Body of pancreas (tissue), 4 donors: Measurements from ENCODE around the gene LRRC15.

Source experiments
- POLR2A ChIP-seq, 3 donors: fragments of 450-650 bp; IDR thresholded peaks; one replicate each; pipeline ENCODE4 v1.6.1; 2016; ENCODE audit warnings: antibody characterized with exemption in 3 of 3, mild to moderate bottlenecking in 2 of 3
- TF ChIP-seq, protein P1 (sequence below), 7 experiments: fragments of 450-650 bp in 4 of 7; fragments of 200-600 bp in 3 of 7; sonication (generic) in 3 of 7; IDR thresholded peaks; one replicate each; pipeline ENCODE4 v1.5.1; 2016 to 2019; ENCODE audit warnings: antibody characterized with exemption in 7 of 7

GRCh38 chr3:194312186-194312742 is 57.3 kb downstream of the LRRC15 start:
- TF ChIP-seq, protein P1, sequence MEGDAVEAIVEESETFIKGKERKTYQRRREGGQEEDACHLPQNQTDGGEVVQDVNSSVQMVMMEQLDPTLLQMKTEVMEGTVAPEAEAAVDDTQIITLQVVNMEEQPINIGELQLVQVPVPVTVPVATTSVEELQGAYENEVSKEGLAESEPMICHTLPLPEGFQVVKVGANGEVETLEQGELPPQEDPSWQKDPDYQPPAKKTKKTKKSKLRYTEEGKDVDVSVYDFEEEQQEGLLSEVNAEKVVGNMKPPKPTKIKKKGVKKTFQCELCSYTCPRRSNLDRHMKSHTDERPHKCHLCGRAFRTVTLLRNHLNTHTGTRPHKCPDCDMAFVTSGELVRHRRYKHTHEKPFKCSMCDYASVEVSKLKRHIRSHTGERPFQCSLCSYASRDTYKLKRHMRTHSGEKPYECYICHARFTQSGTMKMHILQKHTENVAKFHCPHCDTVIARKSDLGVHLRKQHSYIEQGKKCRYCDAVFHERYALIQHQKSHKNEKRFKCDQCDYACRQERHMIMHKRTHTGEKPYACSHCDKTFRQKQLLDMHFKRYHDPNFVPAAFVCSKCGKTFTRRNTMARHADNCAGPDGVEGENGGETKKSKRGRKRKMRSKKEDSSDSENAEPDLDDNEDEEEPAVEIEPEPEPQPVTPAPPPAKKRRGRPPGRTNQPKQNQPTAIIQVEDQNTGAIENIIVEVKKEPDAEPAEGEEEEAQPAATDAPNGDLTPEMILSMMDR (IDR thresholded peaks at IDR 0.05): no peak
- no peak for TF ChIP-seq POLR2A (IDR thresholded peaks at IDR 0.05)
